ENCODE results near the gene MS4A7. TPM values are rescaled to one million over a fixed set of nuclear protein-coding genes. Genes with fewer than 3 reads are reported as not detected.

Gene MS4A7
- total and polyA plus RNA-seq, 7 donors = 6.9 to 51.0 (median 26.9) TPM

- TF ChIP-seq POLR2AphosphoS5 (IDR thresholded peaks at IDR 0.05) = no peak
- TF ChIP-seq POLR2A (IDR thresholded peaks at IDR 0.05) = no peak
- TF ChIP-seq CTCF (IDR thresholded peaks at IDR 0.05) = no peak
- TF ChIP-seq EP300 (IDR thresholded peaks at IDR 0.05) = no peak
- Histone ChIP-seq H3K36me3 (no peaks in the 10 kb centered on the region), H3K9me3 (no peaks in the 10 kb centered on the region), H3K4me3 (no peak overlapping the region), H3K27ac (no peak overlapping the region), H3K4me1 (no peaks in the 10 kb centered on the region), H3K27me3 (no peaks in the 10 kb centered on the region)
- WGBS, 2 donors = 33 to 68% methylated on average over 2 of the region's 2 CpGs
- no peak for DNase-seq
- intact Hi-C loops (cut with DNase I) = no loop called here
These were observed 52.9 kb downstream of the MS4A7 start for GRCh38 chr11:60431251-60431650.

GRCh38 chr11:60433401-60433800 is 55.1 kb downstream of the MS4A7 start:
- no peaks in the 10 kb centered on the region for H3K9me3 ChIP-seq
- no peak overlapping the region for H3K4me3 ChIP-seq
- H3K27ac ChIP-seq = no peak overlapping the region
- WGBS, 2 donors = 83 to 85% methylated on average over 4 of the region's 4 CpGs
- H3K4me1 ChIP-seq = no peaks in the 10 kb centered on the region
- H3K36me3 ChIP-seq = no peaks in the 10 kb centered on the region
- no peak for DNase-seq
- TF ChIP-seq POLR2AphosphoS5 (IDR thresholded peaks at IDR 0.05) (no peak), CTCF (IDR thresholded peaks at IDR 0.05) (no peak), POLR2A (IDR thresholded peaks at IDR 0.05) (no peak), EP300 (IDR thresholded peaks at IDR 0.05) (no peak)
- intact Hi-C loops (cut with DNase I) = no loop called here
- no peaks in the 10 kb centered on the region for H3K27me3 ChIP-seq

Other genes with a start within 250 kb of the MS4A7 start
- 100 to 1,000 TPM in 2 of 4 donors, 10 to 100 TPM in 2; 64.3 to 115 (median 87.7) TPM for gene MS4A6A, start 195.4 kb upstream of the MS4A7 start, total RNA-seq
- gene MS4A6A, start 195.4 kb upstream of the MS4A7 start, polyA plus RNA-seq = 100 to 1,000 TPM in 1 of 3 donors, 10 to 100 TPM in 2; 58.9 to 113 (median 80.0) TPM
- 10 to 100 TPM in 2 of 4 donors, 1 to 10 TPM in 2; 2.6 to 11.1 (median 8.8) TPM for gene MS4A4E, start 135.4 kb upstream of the MS4A7 start, total RNA-seq
- gene MS4A4E, start 135.4 kb upstream of the MS4A7 start, polyA plus RNA-seq = under 1 TPM in 1 of 3 donors, not detected in 2; 0.48 TPM
- gene MS4A4A, start 97.9 kb upstream of the MS4A7 start, total RNA-seq = 10 to 100 TPM; 12.7 to 49.9 (median 38.3) TPM
- 10 to 100 TPM; 10.8 to 43.9 (median 25.0) TPM for gene MS4A4A, start 97.9 kb upstream of the MS4A7 start, polyA plus RNA-seq
- gene MS4A6E, start 51.3 kb upstream of the MS4A7 start, total RNA-seq = 1 to 10 TPM in 1 of 4 donors, not detected in 3; 1.2 TPM
- gene MS4A6E, start 51.3 kb upstream of the MS4A7 start, polyA plus RNA-seq = under 1 TPM in 1 of 3 donors, not detected in 2; 0.23 TPM
- 1 to 10 TPM in 3 of 4 donors, under 1 TPM in 1; 0.41 to 7.2 (median 3.2) TPM for gene MS4A14, start 17.9 kb downstream of the MS4A7 start, total RNA-seq
- gene MS4A14, start 17.9 kb downstream of the MS4A7 start, polyA plus RNA-seq = under 1 TPM in 1 of 3 donors, not detected in 2; 0.25 TPM
- not detected for gene MS4A5, start 51.0 kb downstream of the MS4A7 start, total RNA-seq
- gene MS4A5, start 51.0 kb downstream of the MS4A7 start, polyA plus RNA-seq = not detected
- gene MS4A1, start 77.3 kb downstream of the MS4A7 start, total RNA-seq = not detected
- 100 to 1,000 TPM in 1 of 3 donors, 1 to 10 TPM in 1, under 1 TPM in 1; 0.69 to 109 (median 1.8) TPM for gene MS4A1, start 77.3 kb downstream of the MS4A7 start, polyA plus RNA-seq
- gene MS4A12, start 114.2 kb downstream of the MS4A7 start, total RNA-seq = under 1 TPM in 1 of 4 donors, not detected in 3; 0.41 TPM
- gene MS4A12, start 114.2 kb downstream of the MS4A7 start, polyA plus RNA-seq = 100 to 1,000 TPM; 356 to 427 (median 402) TPM
- not detected for gene MS4A13, start 136.9 kb downstream of the MS4A7 start, total RNA-seq
- not detected for gene MS4A13, start 136.9 kb downstream of the MS4A7 start, polyA plus RNA-seq

Data from sigmoid colon (tissue), 7 donors.